ENCODE measurements around the gene RPL15. TPM values are rescaled to one million over a fixed set of nuclear protein-coding genes. Genes with fewer than 3 reads are reported as not detected.

The RPL15 gene
- total RNA-seq, 1 donor from 2014 or later: 1,872 TPM

DNA sequence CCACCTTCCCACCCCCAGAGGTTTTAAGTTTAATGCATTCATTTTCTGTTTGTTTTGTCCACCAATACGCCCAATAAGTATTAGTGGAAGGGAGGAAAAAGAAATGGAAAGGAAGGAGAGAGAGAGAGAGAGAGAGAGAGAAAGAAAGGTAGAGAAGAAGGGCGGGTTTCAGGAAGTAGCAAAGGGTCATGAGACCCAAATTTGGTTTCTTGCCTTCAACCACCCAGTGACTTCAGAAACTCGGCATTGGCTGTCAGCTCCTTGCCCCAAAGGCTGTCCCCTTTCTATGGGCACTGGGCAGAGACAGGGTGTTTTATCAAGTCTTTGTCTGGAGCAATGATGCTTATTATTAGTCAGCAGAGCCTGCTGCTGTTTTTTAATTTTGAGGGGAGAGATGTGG lies 14.7 kb downstream of the RPL15 start:
- no peak for DNase-seq (ENCODE audit: extremely low spot score, unreplicated experiment)
- no peak overlapping the region for H3K4me3 Mint-ChIP-seq (ENCODE audit: unreplicated experiment)
- H3K27me3 Mint-ChIP-seq (ENCODE audit: unreplicated experiment): no peaks in the 10 kb centered on the region
- no peaks in the 10 kb centered on the region for H3K36me3 Mint-ChIP-seq (ENCODE audit: unreplicated experiment)
- H3K9me3 Mint-ChIP-seq (ENCODE audit: unreplicated experiment): no peaks in the 10 kb centered on the region
- TF ChIP-seq CTCF (IDR thresholded peaks at IDR 0.05): no peak
- H3K4me1 Mint-ChIP-seq (ENCODE audit: unreplicated experiment): peaks cover 10% of the 10 kb centered on the region
- H3K27ac Mint-ChIP-seq (ENCODE audit: unreplicated experiment): no peak overlapping the region

- Mint-ChIP-seq H3K4me1 (ENCODE audit: unreplicated experiment) (peaks cover 13% of the 10 kb centered on the region), H3K9me3 (ENCODE audit: unreplicated experiment) (no peaks in the 10 kb centered on the region), H3K27me3 (ENCODE audit: unreplicated experiment) (no peaks in the 10 kb centered on the region), H3K27ac (ENCODE audit: unreplicated experiment) (no peak overlapping the region), H3K36me3 (ENCODE audit: unreplicated experiment) (no peaks in the 10 kb centered on the region), H3K4me3 (ENCODE audit: unreplicated experiment) (no peak overlapping the region)
- no peak for DNase-seq (ENCODE audit: extremely low spot score, unreplicated experiment)
- no peak for TF ChIP-seq CTCF (IDR thresholded peaks at IDR 0.05)
Measured at GRCh38 chr3:23932571-23932970, 15.6 kb downstream of the RPL15 start.

DNA sequence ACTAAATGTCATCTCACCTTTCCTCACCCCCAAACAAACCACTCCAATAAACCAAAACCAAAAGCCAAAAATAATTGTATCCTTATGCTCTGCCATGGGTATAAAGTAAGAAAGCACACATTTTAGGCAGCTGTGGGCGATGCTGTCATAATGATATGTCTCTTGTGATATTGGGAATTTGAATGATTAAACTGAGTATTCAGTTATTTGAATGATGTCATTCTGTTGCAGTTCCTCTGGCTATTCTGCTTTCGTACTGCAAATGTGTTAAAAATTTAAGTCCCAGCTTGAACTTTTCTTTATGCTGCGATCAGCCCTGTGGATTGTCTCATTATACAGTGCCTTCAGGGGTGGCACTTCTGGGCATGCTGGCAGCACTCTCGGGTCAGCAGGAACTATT lies 17.3 kb downstream of the RPL15 start:
- no peaks in the 10 kb centered on the region for H3K9me3 Mint-ChIP-seq (ENCODE audit: unreplicated experiment)
- no peaks in the 10 kb centered on the region for H3K36me3 Mint-ChIP-seq (ENCODE audit: unreplicated experiment)
- no peak for DNase-seq (ENCODE audit: extremely low spot score, unreplicated experiment)
- H3K4me1 Mint-ChIP-seq (ENCODE audit: unreplicated experiment): peaks cover 13% of the 10 kb centered on the region
- no peak overlapping the region for H3K27ac Mint-ChIP-seq (ENCODE audit: unreplicated experiment)
- H3K27me3 Mint-ChIP-seq (ENCODE audit: unreplicated experiment): no peaks in the 10 kb centered on the region
- H3K4me3 Mint-ChIP-seq (ENCODE audit: unreplicated experiment): no peak overlapping the region
- TF ChIP-seq CTCF (IDR thresholded peaks at IDR 0.05): no peak

DNA sequence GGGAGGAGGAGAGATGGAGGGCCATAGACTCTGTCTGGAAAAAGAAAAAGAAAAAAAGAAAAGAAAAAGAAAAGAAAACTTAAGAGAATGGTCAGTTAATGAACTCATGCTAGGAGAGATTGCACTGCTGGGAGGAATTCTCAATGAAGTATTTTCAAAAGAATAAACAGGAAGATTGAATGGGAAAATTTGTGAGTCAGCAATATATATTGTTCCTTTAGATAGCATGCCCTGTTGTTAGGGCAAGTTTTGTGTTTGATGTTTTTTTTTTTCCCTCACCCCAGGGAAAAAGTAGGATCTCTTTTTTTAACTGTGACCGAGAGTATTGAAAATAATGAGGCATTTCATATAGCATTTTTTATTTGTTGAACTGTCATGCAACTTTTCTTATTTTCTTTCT lies 20.4 kb downstream of the RPL15 start:
- H3K4me1 Mint-ChIP-seq (ENCODE audit: unreplicated experiment): peaks cover 9% of the 10 kb centered on the region
- H3K27me3 Mint-ChIP-seq (ENCODE audit: unreplicated experiment): no peaks in the 10 kb centered on the region
- no peaks in the 10 kb centered on the region for H3K36me3 Mint-ChIP-seq (ENCODE audit: unreplicated experiment)
- DNase-seq (ENCODE audit: extremely low spot score, unreplicated experiment): no peak
- no peak overlapping the region for H3K27ac Mint-ChIP-seq (ENCODE audit: unreplicated experiment)
- H3K4me3 Mint-ChIP-seq (ENCODE audit: unreplicated experiment): no peak overlapping the region
- TF ChIP-seq CTCF (IDR thresholded peaks at IDR 0.05): no peak
- H3K9me3 Mint-ChIP-seq (ENCODE audit: unreplicated experiment): no peaks in the 10 kb centered on the region

DNA sequence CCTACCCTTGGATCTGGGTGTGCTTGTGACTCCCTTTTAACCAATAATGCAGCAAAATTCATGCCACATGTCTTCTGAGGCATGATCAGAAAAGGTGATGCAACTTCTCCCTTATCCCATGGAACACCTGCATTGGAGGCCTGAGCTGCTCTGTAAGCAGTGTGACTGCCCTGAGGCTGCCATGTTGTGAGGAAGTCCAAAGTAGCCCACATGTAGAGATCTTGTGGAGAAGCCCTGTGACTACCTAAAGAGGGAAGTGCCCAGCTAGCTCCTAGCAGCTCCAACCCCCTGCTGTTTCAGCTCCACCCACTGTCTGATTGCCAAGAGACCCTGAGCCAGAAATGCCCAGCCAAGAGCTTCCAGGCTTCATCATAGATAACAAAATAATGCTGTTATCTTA lies 21.8 kb downstream of the RPL15 start:
- H3K9me3 Mint-ChIP-seq (ENCODE audit: unreplicated experiment): no peaks in the 10 kb centered on the region
- no peak for DNase-seq (ENCODE audit: extremely low spot score, unreplicated experiment)
- no peak overlapping the region for H3K27ac Mint-ChIP-seq (ENCODE audit: unreplicated experiment)
- TF ChIP-seq CTCF (IDR thresholded peaks at IDR 0.05): no peak
- H3K36me3 Mint-ChIP-seq (ENCODE audit: unreplicated experiment): no peaks in the 10 kb centered on the region
- H3K4me1 Mint-ChIP-seq (ENCODE audit: unreplicated experiment): peaks cover 12% of the 10 kb centered on the region
- H3K27me3 Mint-ChIP-seq (ENCODE audit: unreplicated experiment): no peaks in the 10 kb centered on the region
- no peak overlapping the region for H3K4me3 Mint-ChIP-seq (ENCODE audit: unreplicated experiment)
